H1 (cell line): ENCODE measurements around the gene XPNPEP2. TPM values are rescaled to one million over a fixed set of nuclear protein-coding genes. Genes with fewer than 3 reads are reported as not detected.

Experiments
- JUND ChIP-seq: IDR thresholded peaks from 2 replicates; pipeline ENCODE4 v1.6.1; 2011; ENCODE audit warnings: mild to moderate bottlenecking, improper control_type of control experiment, low read length
- KDM1A ChIP-seq: fragments of 200-600, 300-600 bp; sonication (generic); IDR thresholded peaks from 2 replicates; pipeline ENCODE4 v1.7.1; 2016; ENCODE audit warnings: mild to moderate bottlenecking, low read length, borderline replicate concordance
- RNF2 ChIP-seq: fragments of 200-900, 300-1000 bp; sonication (generic); IDR thresholded peaks from 2 replicates; pipeline ENCODE4 v1.7.1; 2016; ENCODE audit warnings: borderline replicate concordance, low read depth, mild to moderate bottlenecking, antibody characterized with exemption, low read length; ENCODE audit not compliant: poor library complexity, severe bottlenecking; ENCODE audit errors: missing control alignments
- polyA plus RNA-seq, 7 experiments: library from polyadenylated mRNA; depleted of rRNA in 3 of 7; stranded (reverse) in 5 of 7; unstranded in 2 of 7; fragments of >200 nt in 5 of 7; fragments of 200-250 nt in 2 of 7; gene quantifications; 1 replicate in 5 of 7; 2 replicates in 1 of 7; 4 replicates in 1 of 7; pipeline versions ENCODE4 v1.2.1 to v1.2.3, GENCODE V29; 2011 to 2013; ENCODE audit warnings: missing spikeins in 2 of 7, mixed read lengths in 2 of 7
- total RNA-seq: library from RNA; stranded (reverse); fragmentation: NEBNext Ultra II Directional; extraction: Animal tissue kit (Norgen Biotek cat#: 25700); gene quantifications from 2 replicates; pipeline ENCODE4 v1.2.1, GENCODE V29; 2021

Gene XPNPEP2
- total and polyA plus RNA-seq, 2 of the 8 experiments (the other 6 are each of a cell fraction or from before 2014, with no cell fraction given) = 0.27 TPM; not detected in 1

DNA sequence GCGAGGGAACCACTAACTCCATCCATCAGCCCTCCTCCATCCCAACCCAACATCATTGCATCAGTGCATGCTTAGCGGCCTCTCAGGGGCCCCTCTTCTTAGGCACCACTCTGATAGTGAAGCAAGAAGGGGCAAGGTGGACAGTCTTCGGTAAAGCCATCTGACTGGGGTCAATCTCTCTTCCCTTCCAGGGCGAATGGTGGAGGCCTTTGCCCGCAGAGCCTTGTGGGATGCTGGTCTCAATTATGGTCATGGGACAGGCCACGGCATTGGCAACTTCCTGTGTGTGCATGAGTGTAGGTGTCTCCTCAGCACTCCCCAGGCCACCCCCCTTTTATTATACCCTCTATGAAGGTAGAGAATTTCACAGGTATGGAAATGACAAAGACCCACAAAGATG lies 22.2 kb downstream of the XPNPEP2 start (continued):
- no peak for TF ChIP-seq RNF2
- no peak for TF ChIP-seq KDM1A
- TF ChIP-seq JUND = no peak
- TF ChIP-seq, all 59 proteins: peak for 0
